HG03558 (cell line): ENCODE data around the gene OCSTAMP.

Experiments used
- ATAC-seq: cut with Tn5 transposase; IDR thresholded peaks from one replicate; pipeline ENCODE4 v1.9.1; 2021; ENCODE audit warnings: moderate number of reproducible peaks; ENCODE audit not compliant: unreplicated experiment; ENCODE audit errors: extremely low read depth

The OCSTAMP gene, protein sequence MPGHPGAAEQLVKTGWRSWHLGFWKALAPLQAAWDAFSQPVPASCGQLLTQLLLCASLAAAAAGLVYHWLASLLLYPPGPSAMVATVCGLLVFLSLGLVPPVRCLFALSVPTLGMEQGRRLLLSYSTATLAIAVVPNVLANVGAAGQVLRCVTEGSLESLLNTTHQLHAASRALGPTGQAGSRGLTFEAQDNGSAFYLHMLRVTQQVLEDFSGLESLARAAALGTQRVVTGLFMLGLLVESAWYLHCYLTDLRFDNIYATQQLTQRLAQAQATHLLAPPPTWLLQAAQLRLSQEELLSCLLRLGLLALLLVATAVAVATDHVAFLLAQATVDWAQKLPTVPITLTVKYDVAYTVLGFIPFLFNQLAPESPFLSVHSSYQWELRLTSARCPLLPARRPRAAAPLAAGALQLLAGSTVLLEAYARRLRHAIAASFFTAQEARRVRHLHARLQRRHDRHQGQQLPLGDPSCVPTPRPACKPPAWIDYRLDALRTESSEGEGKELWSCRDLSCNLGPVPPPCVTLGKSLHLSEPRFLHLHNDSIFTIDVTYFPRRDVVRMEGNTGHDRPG

GRCh38 chr20:46550461-46550860 lies at the start of gene OCSTAMP:
Gene OCSTAMP, minus strand, starts transcription at chr20:46550654. Its CDS starts 94 bp downstream, at chr20:46550560.
- ATAC-seq = no peak

DNA sequence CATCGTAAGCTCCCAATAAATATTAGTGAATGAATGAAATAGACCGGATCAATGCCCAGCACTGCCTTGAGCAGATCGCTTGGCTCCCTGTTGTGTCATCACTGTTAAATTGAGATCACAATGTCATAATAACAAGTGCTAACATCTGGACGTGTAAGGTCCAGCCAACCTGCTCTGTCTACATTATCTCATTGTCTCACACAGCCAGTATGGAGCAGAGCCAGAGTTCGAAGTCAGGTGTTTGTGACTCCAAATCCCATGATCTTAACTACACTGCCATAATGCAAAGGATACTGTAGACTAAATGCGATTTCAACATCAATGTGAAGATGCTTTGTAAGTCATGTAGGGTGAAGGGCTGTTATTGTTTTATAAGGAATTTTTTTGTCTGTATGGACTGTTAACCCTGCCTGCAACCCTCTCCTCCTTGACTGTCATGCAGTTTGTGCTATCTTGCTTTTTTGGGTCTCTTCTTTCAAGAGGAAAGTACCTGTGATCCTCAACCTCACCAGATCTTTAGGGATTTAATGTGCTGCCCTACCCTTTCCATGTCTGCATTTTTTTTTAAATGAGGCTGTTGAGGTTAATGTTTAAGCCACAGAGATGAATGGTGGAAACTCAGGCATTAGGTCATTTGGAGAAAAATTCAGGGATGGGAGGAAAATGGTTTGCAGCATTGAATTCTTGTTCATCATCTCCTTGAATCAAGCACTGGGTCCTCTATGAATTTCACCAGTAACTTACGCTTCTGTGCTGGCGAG lies 49.0 kb upstream of the OCSTAMP start:
- ATAC-seq = no peak

- ATAC-seq = no peak
Observed at GRCh38 chr20:46595933-46596332, 45.5 kb upstream of the OCSTAMP start.

DNA sequence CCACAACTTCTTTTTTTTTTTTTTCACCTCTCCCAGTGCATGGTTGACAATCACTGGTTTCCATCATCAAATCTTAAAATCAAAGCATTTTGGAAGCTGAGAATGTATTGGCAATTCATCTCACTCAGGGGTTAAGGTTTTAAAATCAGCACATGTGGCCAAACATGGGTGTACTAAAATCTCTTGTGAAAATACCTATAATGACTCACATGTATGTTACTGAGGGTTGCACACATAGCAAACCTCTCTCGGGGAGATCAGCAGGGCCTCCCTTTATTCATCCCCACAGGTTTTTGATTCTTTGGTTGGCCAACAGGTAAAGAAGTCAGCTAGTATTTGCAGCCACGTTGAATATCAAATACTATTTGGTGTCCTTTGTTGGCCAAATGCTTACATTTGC lies 44.3 kb upstream of the OCSTAMP start:
- no peak for ATAC-seq

DNA sequence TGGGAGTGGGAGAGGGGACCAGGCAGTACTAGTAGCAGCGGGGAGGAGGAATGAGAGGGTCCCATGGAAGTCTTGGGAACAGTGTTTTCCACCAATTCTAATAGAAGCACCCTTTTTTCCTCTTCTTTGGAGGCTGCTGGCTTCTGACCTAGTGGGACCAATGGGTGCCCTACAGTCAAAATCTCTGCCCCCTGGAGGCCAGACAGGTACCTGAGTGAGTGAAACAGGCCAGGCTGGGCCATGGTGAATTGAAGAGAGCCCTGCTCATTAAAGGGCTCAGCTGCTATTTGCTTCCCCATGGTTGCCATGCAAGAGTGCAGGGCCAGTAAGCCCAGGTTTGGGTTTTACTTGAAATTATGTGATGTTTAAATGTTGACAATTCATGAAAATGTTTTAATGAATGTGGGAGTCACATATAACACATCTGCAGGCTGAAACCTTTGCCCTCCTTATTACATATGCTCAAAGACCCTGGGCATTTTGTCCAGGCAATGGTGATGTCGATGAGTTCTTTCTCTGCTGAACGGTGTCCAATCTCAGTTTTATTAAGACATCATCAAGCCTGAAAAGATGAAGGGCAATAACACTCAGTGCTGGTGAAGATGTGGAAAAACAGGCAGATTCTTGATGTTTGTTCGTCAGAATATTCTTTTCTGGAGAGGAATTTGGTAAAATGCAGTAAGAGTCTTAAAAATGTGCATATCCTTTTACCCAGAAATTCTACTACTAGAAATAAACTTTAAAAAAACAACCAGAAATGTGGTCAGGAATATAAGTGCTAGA lies 42.3 kb upstream of the OCSTAMP start:
- ATAC-seq = no peak

- no peak for ATAC-seq
Observed at GRCh38 chr20:46590443-46590842, 40.0 kb upstream of the OCSTAMP start.

- no peak for ATAC-seq
Observed at GRCh38 chr20:46588532-46589511, 38.4 kb upstream of the OCSTAMP start.

GRCh38 chr20:46587986-46588385 lies 37.5 kb upstream of the OCSTAMP start:
- ATAC-seq = no peak

- ATAC-seq = no peak
Observed at GRCh38 chr20:46586724-46587123, 36.3 kb upstream of the OCSTAMP start.

GRCh38 chr20:46584508-46584907 lies 34.1 kb upstream of the OCSTAMP start:
- no peak for ATAC-seq

DNA sequence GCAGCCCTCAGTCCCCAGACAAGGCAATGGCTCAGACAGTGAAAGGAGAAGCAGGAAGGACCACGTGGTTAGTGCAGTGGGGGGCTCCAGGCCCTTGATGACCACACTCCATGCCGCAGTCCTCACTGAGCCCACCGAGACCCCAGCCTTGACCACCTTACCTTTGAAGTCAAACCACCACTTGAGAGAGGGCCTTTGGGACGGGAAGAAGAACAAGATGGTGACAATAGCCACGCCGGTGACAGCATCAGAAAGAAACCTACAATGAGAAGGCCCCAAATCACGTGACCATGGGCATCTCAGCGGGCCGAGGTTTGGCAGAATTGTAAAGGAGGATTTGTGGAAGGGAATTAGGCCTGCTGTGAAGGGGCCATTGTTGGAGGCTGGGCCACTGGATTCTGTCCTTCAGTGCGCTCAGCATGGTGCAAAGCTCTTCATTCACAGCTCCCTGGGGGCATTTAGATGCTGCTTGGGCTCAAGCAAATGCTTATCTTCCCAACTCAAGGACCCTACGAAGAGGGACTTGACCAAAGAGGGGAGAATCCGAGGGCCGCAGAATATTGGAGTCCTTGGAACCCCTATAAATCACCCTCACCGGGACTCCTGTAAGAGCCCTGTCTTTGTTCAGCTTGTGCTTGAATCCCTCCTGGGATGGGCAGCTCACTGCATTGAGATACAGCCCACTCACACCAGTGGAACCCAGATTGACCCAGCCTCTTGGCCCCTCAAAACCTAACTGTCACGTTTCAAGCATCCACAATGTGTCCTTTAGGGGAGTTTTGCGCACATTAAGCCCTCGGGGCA lies 33.2 kb upstream of the OCSTAMP start:
- no peak for ATAC-seq

- no peak for ATAC-seq
Observed at GRCh38 chr20:46582648-46583047, 32.2 kb upstream of the OCSTAMP start.

- no peak for ATAC-seq
Observed at GRCh38 chr20:46581391-46581790, 30.9 kb upstream of the OCSTAMP start.

GRCh38 chr20:46580613-46581205 lies 30.3 kb upstream of the OCSTAMP start:
- no peak for ATAC-seq

DNA sequence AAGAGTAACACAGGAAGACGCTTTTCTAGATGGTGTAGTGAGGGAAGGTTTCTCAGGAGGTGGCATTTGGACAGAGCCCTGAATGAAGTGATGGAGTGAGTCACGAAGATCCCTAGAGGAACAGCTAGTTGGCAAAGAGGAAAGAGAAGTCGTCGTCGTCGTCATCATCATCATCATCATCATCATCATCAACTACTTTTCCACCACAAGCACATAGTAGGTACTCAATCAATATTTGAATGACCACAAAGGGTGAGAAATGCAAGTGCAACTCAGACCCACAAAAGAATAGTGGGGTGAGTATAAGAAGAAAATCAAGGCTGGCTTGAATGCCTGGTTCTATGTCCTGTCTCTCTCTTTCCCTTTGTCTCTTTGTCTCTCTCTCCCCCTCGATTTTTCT lies 28.3 kb upstream of the OCSTAMP start:
- no peak for ATAC-seq

GRCh38 chr20:46576774-46577395 lies 26.4 kb upstream of the OCSTAMP start:
- no peak for ATAC-seq

- no peak for ATAC-seq
Observed at GRCh38 chr20:46575937-46576461, 25.5 kb upstream of the OCSTAMP start.
